Kasumi-1 (cell line): ENCODE data around the gene CD300LF.

Source experiments
- DNase-seq, 2 experiments: peaks; one replicate each; lab custom pipeline; 2025; lab: John Stamatoyannopoulos, UW

The CD300LF gene

GRCh38 chr17:74745548-74746177 is 32.9 kb upstream of the CD300LF start:
- DNase-seq = no peak

GRCh38 chr17:74744714-74745547 is 32.2 kb upstream of the CD300LF start:
- DNase-seq = peak; percentile 36 to 46

GRCh38 chr17:74744349-74744713 is 31.6 kb upstream of the CD300LF start:
- DNase-seq = no peak

GRCh38 chr17:74743755-74744154 is 31.0 kb upstream of the CD300LF start:
- no peak for DNase-seq

- no peak for DNase-seq
Observed at GRCh38 chr17:74742978-74743545, 30.3 kb upstream of the CD300LF start.

GRCh38 chr17:74742153-74742515 is 29.4 kb upstream of the CD300LF start:
- DNase-seq = peak; percentile 94 to 95

GRCh38 chr17:74740641-74741387 is 28.1 kb upstream of the CD300LF start:
- no peak for DNase-seq

GRCh38 chr17:74740173-74740572 is 27.4 kb upstream of the CD300LF start:
- no peak for DNase-seq

GRCh38 chr17:74739227-74739831 is 26.6 kb upstream of the CD300LF start:
- DNase-seq = no peak

- peak; percentile 97 for DNase-seq
Observed at GRCh38 chr17:74738051-74738996, 25.6 kb upstream of the CD300LF start.

GRCh38 chr17:74737299-74738050 is 24.8 kb upstream of the CD300LF start:
- DNase-seq = peak; percentile 78 to 81

GRCh38 chr17:74736513-74737298 is 24.0 kb upstream of the CD300LF start, which contains the start of gene RAB37:
RAB37 (plus strand) TSS chr17:74737256; CDS start chr17:74737273, 17 bp downstream.
- DNase-seq = peak; percentile 98 to 99

- no peak for DNase-seq
Observed at GRCh38 chr17:74734256-74734655, 21.5 kb upstream of the CD300LF start.

GRCh38 chr17:74733365-74734122 is 20.8 kb upstream of the CD300LF start:
- no peak for DNase-seq

GRCh38 chr17:74732042-74732867 is 19.5 kb upstream of the CD300LF start:
- no peak for DNase-seq

GRCh38 chr17:74731347-74731605 is 18.6 kb upstream of the CD300LF start:
- DNase-seq = no peak

- DNase-seq = no peak
Observed at GRCh38 chr17:74730491-74731346, 18.0 kb upstream of the CD300LF start.
